Activated gamma-delta T cell treated with Interleukin-2 at 50 U/mL for 16 hours (primary cell): ENCODE data around the gene SEC23IP.
"Not testable (repeated sequence)": the region's sequence is repeated elsewhere in the genome, so short reads cannot be mapped to it uniquely, and the experiment has no call there.

Experiments
- DNase-seq: peaks from one replicate; pipeline ENCODE4 v3.0.0-alpha.2; 2020

SEC23IP gene

GRCh38 chr10:119892188-119893065, at the start of gene SEC23IP:
Gene SEC23IP (plus strand): TSS chr10:119892730. CDS start chr10:119892783, 53 bp downstream.
- peak; percentile 88 for DNase-seq

GRCh38 chr10:119845656-119846055, 46.9 kb upstream of the SEC23IP start:
- no peak for DNase-seq

GRCh38 chr10:119849031-119849789, 43.3 kb upstream of the SEC23IP start:
- no peak for DNase-seq

GRCh38 chr10:119849944-119850343, 42.6 kb upstream of the SEC23IP start:
- no peak for DNase-seq

- no peak for DNase-seq
These were observed 40.3 kb upstream of the SEC23IP start for GRCh38 chr10:119852277-119852676.

- DNase-seq: no peak
These were observed 39.7 kb upstream of the SEC23IP start for GRCh38 chr10:119852822-119853221.

GRCh38 chr10:119853574-119853973, 39.0 kb upstream of the SEC23IP start:
- no peak for DNase-seq

- DNase-seq: no peak
These were observed 34.5 kb upstream of the SEC23IP start for GRCh38 chr10:119858063-119858462.

GRCh38 chr10:119859420-119860258, 32.9 kb upstream of the SEC23IP start:
- DNase-seq: no peak

GRCh38 chr10:119860866-119861607, 31.5 kb upstream of the SEC23IP start:
- DNase-seq: no peak

- no peak for DNase-seq
These were observed 30.0 kb upstream of the SEC23IP start for GRCh38 chr10:119862524-119862923.

GRCh38 chr10:119863951-119864565, 28.5 kb upstream of the SEC23IP start:
- DNase-seq: no peak

GRCh38 chr10:119865699-119866240, 26.8 kb upstream of the SEC23IP start:
- DNase-seq: no peak

- no peak for DNase-seq
These were observed 25.2 kb upstream of the SEC23IP start for GRCh38 chr10:119867317-119867716.

- not testable (repeated sequence) for DNase-seq
These were observed 23.1 kb upstream of the SEC23IP start for GRCh38 chr10:119869398-119869797.

- peak; percentile 47 for DNase-seq
These were observed 20.5 kb upstream of the SEC23IP start for GRCh38 chr10:119871881-119872609.

GRCh38 chr10:119872610-119872859, 20.0 kb upstream of the SEC23IP start, which contains the start of gene MCMBP:
Gene MCMBP (minus strand): TSS chr10:119872843. CDS start chr10:119872584, 259 bp downstream.
- no peak for DNase-seq

- peak; percentile 84 for DNase-seq
These were observed 19.5 kb upstream of the SEC23IP start for GRCh38 chr10:119872860-119873681.

GRCh38 chr10:119878524-119878923, 14.0 kb upstream of the SEC23IP start:
- no peak for DNase-seq
